ENCODE measurements around the gene SGPL1. TPM values are rescaled to one million over a fixed set of nuclear protein-coding genes. Genes with fewer than 3 reads are reported as not detected.
"Not testable (repeated sequence)": the region's sequence is repeated elsewhere in the genome, so short reads cannot be mapped to it uniquely, and the experiment has no call there.

Gene SGPL1
- total RNA-seq, 1 experiment from 2014 or later, result 35.1 TPM

DNA sequence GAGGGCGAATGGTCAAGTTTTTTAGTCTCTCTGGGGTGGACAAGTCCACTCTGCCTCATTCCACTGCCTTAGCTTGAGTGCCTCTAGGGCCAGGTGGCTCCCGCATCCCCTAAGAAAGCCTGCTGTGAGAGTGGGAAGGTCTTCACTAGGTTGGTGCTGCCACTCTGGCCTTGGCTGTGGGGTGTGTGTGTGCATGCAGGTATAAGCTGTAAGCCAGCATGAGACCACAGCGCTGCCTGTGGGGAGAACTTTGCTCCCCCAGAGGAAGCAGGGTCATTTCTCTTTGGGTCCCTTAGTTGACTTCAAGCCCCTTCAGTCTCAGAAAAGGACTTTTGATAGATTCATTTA, 98.1 kb downstream of the SGPL1 start:
- H3K4me3 ChIP-seq (ENCODE audit: insufficient read depth, low read depth, low read length), result no peak overlapping the region
- no peaks in the 10 kb centered on the region for H3K27me3 ChIP-seq (ENCODE audit: control insufficient read depth, insufficient read depth, low read length)
- DNase-seq, result no peak
- H3K36me3 ChIP-seq (replicated peaks; ENCODE audit: control insufficient read depth, insufficient read depth, low read length), result no peaks in the 10 kb centered on the region

DNA sequence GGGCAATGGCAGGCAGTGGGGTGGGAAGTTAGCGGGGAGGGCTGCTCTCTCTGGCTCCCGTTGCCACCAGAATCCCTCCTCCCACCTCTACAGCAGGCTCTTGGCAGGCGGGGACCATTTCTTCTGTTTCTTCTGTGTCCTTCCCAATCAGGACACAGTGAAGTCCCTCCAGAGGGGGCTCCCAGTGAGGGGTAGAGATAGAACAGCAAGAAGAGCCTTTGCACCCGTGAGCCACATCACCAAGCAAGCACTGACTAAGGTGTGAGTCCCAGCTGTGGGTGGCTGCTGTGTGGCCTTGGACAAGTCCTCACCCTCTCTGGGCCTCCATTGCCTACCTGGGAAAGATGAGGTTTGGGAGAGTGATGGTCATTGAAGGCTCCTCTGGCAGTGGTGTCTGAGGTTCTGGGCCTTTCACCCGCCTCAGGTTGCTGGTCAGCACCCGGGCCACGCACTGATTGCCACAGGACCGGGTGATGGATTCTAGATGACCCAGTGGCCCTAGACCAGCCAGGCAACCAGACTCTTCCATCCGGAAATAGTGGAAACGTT, 98.6 kb downstream of the SGPL1 start:
- Histone ChIP-seq H3K4me3 (ENCODE audit: insufficient read depth, low read depth, low read length) (no peak overlapping the region), H3K27me3 (ENCODE audit: control insufficient read depth, insufficient read depth, low read length) (no peaks in the 10 kb centered on the region), H3K36me3 (replicated peaks; ENCODE audit: control insufficient read depth, insufficient read depth, low read length) (no peaks in the 10 kb centered on the region)
- no peak for DNase-seq

DNA sequence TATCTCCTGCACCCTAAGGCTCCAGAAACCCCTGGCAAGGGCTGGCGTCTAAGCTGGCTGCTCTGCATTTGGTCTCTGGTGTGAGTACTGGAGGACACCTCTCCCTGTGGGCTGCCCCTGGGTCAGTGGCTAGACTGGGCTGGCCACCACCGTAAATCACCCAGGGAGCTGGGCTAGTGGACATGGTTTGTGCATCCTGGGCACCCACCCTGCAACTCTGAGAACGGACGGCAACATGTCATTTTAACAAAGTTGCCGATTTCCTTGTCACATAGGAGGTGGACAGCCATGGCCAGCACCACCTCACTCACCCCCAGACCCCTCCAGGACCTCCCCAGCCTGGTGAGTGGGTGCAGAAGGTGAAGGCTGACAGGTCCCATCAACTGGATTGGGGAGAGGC, 99.5 kb downstream of the SGPL1 start:
- Histone ChIP-seq H3K4me3 (ENCODE audit: insufficient read depth, low read depth, low read length) (no peak overlapping the region), H3K27me3 (ENCODE audit: control insufficient read depth, insufficient read depth, low read length) (no peaks in the 10 kb centered on the region), H3K36me3 (replicated peaks; ENCODE audit: control insufficient read depth, insufficient read depth, low read length) (no peaks in the 10 kb centered on the region)
- DNase-seq, result no peak

DNA sequence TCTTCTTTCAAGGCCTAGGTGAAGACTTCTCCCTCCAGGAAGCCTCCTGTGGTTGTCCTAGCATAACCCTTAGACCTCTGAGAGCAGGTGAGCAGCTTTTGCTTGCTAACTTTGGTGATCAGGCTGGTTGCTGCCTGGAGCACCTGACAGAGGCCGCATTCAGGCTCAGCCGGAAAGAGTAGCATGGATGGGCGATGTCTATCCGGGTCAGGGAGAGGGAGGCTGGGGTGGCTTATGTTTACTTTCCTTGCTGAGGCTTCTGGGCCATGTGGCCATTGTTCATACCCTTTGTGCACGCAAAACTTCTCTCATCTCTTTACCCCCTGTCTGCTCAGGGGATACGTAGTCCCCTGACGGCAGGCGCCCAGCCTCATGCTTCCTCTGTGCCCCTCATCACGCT, 100.1 kb downstream of the SGPL1 start:
- DNase-seq, result no peak
- Histone ChIP-seq H3K36me3 (replicated peaks; ENCODE audit: control insufficient read depth, insufficient read depth, low read length) (no peaks in the 10 kb centered on the region), H3K4me3 (ENCODE audit: insufficient read depth, low read depth, low read length) (no peak overlapping the region), H3K27me3 (ENCODE audit: control insufficient read depth, insufficient read depth, low read length) (no peaks in the 10 kb centered on the region)

DNA sequence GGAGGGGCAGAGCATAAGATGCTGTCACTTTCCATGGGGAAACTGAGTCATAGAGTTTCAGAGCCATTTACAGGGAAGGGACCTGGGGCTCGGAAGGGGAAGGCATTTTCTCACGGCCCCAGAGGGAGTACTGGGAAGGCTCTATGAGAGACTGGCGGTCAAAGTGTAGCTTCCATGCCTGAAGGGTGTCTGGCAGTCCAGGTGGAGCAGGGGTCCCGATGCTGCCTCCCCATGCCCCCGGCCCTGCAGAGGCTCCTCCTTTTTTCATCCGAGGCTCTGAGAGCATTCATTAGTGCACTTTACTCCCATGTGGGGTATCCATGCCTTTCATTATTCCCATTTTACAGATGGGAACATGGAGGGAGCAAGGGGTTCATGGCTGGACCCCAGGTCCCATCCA, 100.5 kb downstream of the SGPL1 start:
- Histone ChIP-seq H3K27me3 (ENCODE audit: control insufficient read depth, insufficient read depth, low read length) (no peaks in the 10 kb centered on the region), H3K36me3 (replicated peaks; ENCODE audit: control insufficient read depth, insufficient read depth, low read length) (no peaks in the 10 kb centered on the region), H3K4me3 (ENCODE audit: insufficient read depth, low read depth, low read length) (no peak overlapping the region)
- DNase-seq, result no peak

DNA sequence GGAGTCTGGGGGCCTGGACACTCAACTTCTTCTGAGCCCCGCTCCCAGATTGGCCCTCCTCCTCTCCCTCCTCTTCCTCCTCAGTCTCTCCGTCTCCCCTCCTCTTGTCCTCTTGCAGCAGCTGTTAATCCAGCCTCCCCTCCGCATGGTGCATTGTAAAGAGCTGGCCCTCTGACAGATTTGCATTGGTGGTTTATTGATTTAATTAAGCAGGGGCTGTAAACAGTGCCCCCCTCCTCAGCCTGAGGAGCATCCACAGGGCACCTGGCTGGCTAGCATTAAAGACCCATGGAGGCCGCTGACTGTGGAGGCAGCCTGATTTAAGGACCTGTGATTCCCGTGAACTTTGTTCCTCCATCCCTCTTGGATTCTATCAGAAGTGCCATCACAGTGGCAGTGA, 101.5 kb downstream of the SGPL1 start:
- Histone ChIP-seq H3K27me3 (ENCODE audit: control insufficient read depth, insufficient read depth, low read length) (no peaks in the 10 kb centered on the region), H3K4me3 (ENCODE audit: insufficient read depth, low read depth, low read length) (no peak overlapping the region), H3K36me3 (replicated peaks; ENCODE audit: control insufficient read depth, insufficient read depth, low read length) (no peaks in the 10 kb centered on the region)
- DNase-seq, result no peak

DNA sequence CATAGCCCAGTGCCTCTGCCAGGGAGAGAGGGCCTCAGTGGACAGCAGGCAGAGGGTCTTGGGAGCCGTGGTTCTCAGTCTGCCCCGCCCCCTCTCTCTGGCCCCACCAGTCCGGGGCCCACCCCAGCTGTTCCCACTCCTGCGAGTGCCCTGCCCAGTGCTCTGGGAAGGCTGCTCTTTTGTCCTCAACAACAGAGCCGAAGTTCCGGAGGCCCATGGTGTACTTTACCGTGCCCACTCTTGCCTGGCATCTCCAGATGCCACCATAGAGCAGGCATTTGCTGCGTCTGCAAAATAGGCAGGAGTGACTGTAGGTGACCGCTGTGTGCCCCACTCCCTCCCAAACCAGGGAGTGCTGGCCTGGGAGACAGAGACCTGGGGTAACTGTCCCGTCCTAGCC, 101.9 kb downstream of the SGPL1 start:
- H3K27me3 ChIP-seq (ENCODE audit: control insufficient read depth, insufficient read depth, low read length), result no peaks in the 10 kb centered on the region
- no peaks in the 10 kb centered on the region for H3K36me3 ChIP-seq (replicated peaks; ENCODE audit: control insufficient read depth, insufficient read depth, low read length)
- H3K4me3 ChIP-seq (ENCODE audit: insufficient read depth, low read depth, low read length), result no peak overlapping the region
- no peak for DNase-seq

DNA sequence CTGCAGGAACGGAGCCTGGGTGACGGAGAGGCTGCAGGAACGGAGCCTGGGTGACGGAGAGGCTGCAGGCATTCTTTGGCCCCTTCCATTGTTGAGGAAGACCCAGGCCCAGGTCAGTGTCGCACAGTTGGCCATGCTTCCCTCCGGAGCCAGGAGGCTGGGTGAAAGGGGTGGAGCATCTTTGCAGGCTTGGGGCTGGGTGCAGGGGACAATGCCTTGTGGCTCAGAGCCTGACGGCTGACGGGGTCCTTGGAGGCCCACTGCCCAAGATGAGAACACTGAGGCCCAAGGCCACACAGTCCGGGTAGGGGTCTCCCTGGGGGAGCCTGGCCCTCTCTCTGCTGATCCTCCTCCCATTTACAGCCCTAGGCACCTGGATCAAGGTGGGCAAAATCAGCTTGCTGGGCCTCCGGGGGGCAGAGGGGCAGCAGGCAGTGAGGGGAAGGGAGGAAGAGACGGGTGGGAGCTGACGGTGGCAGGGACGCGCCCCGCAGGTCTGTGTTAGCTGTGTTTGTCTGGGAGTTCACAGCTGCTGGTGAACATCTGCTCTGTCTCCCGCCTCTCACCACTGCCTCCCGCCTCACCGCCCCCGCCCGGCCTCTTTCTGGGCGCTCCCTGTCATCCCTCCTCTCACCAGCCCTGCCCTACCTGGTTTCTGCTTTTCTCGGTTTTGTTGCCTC, 103.2 kb downstream of the SGPL1 start:
- H3K27me3 ChIP-seq (ENCODE audit: control insufficient read depth, insufficient read depth, low read length), result no peaks in the 10 kb centered on the region
- H3K36me3 ChIP-seq (replicated peaks; ENCODE audit: control insufficient read depth, insufficient read depth, low read length), result no peaks in the 10 kb centered on the region
- DNase-seq, result peak; percentile 67
- no peak overlapping the region for H3K4me3 ChIP-seq (ENCODE audit: insufficient read depth, low read depth, low read length)

DNA sequence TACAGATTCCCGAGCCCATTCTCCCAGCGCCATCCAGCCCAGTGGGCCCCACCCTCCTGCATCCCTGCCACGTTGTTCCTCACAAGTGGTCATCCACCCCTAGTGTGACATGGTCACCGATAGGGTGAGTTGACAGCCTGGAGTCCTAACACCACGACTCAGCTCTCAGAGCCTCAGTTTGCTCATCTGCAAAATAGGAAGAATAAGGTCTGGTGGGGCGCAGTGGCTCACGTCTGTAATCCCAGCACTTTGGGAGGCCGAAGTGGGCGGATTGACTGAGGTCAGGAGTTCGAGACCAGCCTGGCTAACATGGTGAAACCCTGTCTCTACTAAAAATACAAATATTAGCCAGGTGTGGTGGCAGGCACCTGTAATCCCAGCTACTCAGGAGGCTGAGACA, 104.2 kb downstream of the SGPL1 start:
- not testable (repeated sequence) for DNase-seq; H3K4me3 ChIP-seq (ENCODE audit: insufficient read depth, low read depth, low read length)

DNA sequence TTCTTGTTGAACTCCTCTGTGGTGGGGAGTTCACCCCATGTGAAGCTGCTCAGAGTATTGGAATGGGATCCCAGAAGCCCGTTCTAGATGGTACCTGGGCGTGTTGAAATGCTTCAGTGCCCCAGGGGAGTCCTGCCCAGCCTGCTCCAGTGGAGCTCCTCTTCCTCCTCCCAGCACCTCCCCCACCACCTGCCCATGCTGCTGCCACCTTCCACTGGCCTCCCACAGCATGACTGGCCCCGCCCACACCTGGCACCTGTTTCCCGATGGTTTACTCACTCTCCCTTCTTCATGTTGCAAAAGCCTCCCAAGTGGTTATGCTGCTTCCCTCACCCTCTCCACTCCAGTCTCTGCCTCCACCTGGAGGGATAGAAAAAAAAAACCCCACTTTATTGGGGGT, 104.8 kb downstream of the SGPL1 start:
- Histone ChIP-seq H3K27me3 (ENCODE audit: control insufficient read depth, insufficient read depth, low read length) (no peaks in the 10 kb centered on the region), H3K4me3 (ENCODE audit: insufficient read depth, low read depth, low read length) (no peak overlapping the region)
- DNase-seq, result no peak

More for the DNA sequence above, 104.2 kb downstream of the SGPL1 start:
- H3K27me3 ChIP-seq (ENCODE audit: control insufficient read depth, insufficient read depth, low read length); H3K36me3 ChIP-seq (replicated peaks; ENCODE audit: control insufficient read depth, insufficient read depth, low read length): not testable (repeated sequence)

DNA sequence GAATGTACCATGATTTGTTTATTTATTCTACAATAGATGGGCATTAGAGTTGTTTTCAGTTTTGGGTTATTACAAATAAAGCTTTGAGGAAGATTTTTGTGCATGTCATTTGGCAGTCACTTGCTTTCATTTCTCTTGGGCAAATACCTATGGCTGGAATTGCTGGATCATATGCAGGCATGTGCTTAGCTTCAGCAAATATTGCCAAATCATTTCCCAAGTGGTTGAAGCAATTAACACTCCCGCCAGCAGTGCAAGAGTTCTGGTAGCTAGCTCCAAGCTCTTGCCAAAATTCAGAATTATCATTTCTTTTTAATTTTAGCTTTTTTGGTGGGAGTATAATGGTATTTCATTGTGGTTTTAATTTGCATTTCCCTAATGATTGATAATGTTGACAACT, 105.5 kb downstream of the SGPL1 start:
- no peak for DNase-seq
- no peaks in the 10 kb centered on the region for H3K36me3 ChIP-seq (replicated peaks; ENCODE audit: control insufficient read depth, insufficient read depth, low read length)

More for the DNA sequence above, 104.8 kb downstream of the SGPL1 start:
- H3K36me3 ChIP-seq (replicated peaks; ENCODE audit: control insufficient read depth, insufficient read depth, low read length), result no peaks in the 10 kb centered on the region

DNA sequence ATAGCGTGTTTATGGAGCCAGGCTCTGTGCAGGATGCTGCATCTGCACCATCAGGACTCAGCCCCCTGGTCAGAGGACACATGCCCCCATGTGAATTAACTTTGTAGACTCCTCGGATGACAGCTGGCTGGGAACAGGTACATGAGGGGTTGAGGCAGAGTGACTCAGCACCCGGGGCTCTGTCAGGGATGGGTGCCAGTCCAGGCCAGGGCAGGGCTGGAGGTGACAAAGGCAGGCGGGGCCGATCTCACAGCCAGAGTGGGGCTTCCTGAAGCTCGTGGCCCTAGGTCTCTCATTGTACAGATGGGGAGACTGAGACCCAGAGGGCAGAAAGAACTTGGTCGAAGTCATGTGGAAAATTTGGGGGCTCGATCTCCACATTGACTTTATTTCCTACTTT, 107.9 kb downstream of the SGPL1 start:
- no peak overlapping the region for H3K4me3 ChIP-seq (ENCODE audit: insufficient read depth, low read depth, low read length)
- no peaks in the 10 kb centered on the region for H3K36me3 ChIP-seq (replicated peaks; ENCODE audit: control insufficient read depth, insufficient read depth, low read length)
- no peaks in the 10 kb centered on the region for H3K27me3 ChIP-seq (ENCODE audit: control insufficient read depth, insufficient read depth, low read length)
- DNase-seq, result no peak

More for the DNA sequence above, 105.5 kb downstream of the SGPL1 start:
- Histone ChIP-seq H3K4me3 (ENCODE audit: insufficient read depth, low read depth, low read length) (no peak overlapping the region), H3K27me3 (ENCODE audit: control insufficient read depth, insufficient read depth, low read length) (no peaks in the 10 kb centered on the region)

DNA sequence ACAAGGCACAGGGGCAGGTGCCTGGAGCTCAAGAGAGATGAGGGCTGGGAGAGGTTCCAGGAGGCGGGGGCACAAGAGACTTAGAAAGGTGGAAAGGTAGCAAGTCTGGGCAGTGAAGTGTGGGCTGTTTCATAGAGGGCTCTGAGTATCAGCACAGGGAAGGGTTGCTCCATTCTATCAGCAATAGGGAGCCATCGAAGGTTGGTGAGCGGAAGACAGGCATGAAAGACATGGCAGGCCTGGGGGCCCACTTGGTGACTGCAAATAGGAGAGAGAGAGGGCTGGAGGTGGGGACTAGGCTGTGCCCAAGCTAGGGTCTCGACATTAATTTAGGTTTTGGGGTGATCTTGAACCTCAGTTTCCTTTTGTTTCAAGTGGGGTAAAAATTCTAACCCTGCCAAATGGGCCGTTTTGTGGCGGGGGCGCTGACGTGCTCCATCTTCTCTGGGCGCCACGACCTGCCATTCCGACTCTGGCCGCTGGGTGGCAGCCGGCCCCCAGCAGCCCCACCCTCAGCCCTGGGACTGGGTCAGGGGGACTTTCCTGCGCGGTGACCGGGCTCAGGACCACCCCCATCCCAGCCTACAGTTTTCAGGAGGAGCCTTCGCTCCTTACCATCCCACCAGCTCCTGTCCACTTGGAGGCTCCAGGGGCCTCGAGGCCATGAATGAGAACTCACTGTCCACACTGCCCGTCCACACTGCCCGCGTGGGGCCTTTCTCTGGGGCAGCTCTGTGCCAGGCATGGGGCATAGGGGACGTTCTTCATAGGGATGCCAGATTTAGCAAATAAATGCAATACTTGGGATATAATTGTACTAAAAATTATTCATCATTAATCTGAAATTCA, 109.9 kb downstream of the SGPL1 start:
- no peaks in the 10 kb centered on the region; the same call in 1 of the 2 replicates for H3K27me3 ChIP-seq (ENCODE audit: control insufficient read depth, insufficient read depth, low read length)
- peak; percentile 98 for DNase-seq

DNA sequence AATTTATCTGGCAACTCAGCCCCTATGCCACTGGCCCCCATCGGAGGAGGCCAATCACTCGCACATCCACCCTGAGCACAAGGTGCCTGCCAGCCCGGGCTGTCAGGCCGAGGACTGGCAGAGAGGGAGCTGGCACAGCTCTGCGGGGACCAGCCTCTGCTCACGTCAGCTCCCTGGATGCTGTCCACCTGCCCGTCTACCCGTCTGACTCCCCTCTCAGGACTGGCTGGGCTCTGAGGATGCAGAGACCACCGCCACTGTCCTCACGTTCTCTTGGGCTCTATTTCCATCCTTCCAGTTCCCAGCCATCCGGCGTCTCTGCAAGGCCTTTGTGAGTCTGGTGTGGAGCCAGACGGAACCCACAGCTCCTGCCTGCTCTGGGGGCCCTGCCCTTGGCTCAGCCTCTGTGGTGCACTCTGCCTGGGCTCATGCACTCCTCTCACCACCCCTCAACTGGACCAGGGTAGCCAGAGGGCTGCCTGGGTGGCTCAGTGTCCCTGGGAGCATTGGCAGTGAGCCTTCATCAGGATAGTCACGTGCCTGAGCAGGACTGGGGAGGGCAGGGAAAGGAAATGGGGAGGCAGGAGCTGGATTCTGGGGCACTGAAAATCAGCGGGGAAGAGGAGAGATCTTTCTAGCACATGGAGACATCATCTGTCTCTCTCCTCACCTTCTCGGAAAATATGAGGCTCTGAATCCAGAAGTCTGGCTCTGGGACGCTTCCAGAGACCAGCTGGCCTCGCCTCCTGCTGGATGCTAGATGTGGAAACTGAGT, 110.7 kb downstream of the SGPL1 start:
- DNase-seq, result no peak

More for the DNA sequence above, 109.9 kb downstream of the SGPL1 start:
- H3K4me3 ChIP-seq (ENCODE audit: insufficient read depth, low read depth, low read length), result no peak overlapping the region
- no peaks in the 10 kb centered on the region for H3K36me3 ChIP-seq (replicated peaks; ENCODE audit: control insufficient read depth, insufficient read depth, low read length)

More for the DNA sequence above, 110.7 kb downstream of the SGPL1 start:
- H3K4me3 ChIP-seq (ENCODE audit: insufficient read depth, low read depth, low read length), result no peak overlapping the region
- no peaks in the 10 kb centered on the region; the same call in 1 of the 2 replicates for H3K27me3 ChIP-seq (ENCODE audit: control insufficient read depth, insufficient read depth, low read length)
- H3K36me3 ChIP-seq (replicated peaks; ENCODE audit: control insufficient read depth, insufficient read depth, low read length), result no peaks in the 10 kb centered on the region
